GM18508 (cell line): ENCODE results near the gene PDIA6.

Experiments
- ATAC-seq: cut with Tn5 transposase; IDR thresholded peaks from one replicate; pipeline ENCODE4 v1.9.1; 2021; ENCODE audit warnings: moderate number of reproducible peaks; ENCODE audit not compliant: insufficient read depth, unreplicated experiment

The PDIA6 gene

GRCh38 chr2:10740226-10740625 lies 72.4 kb downstream of the PDIA6 start:
- ATAC-seq, result no peak

DNA sequence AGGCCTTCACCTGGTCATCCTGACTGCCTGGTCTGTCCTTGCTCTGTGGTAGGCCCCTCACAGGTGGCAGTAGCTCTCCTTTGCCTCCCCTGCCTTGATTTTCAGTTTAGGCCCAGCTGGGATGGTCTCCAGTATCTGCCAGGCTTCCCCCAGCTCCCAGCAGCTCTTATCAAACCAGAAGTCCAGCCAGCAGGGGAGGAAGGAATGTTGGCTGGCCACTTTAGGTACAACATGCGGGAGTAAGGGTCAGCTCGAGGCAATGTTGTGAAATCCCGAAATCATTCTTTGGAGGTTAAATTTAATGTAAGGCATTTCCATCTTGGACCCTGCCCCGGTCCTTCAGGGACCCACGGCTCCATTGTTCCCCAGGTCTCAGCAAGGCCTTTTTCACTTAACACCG lies 74.4 kb downstream of the PDIA6 start:
- no peak for ATAC-seq

- ATAC-seq, result no peak
Observed at GRCh38 chr2:10733980-10734379, 78.6 kb downstream of the PDIA6 start.

DNA sequence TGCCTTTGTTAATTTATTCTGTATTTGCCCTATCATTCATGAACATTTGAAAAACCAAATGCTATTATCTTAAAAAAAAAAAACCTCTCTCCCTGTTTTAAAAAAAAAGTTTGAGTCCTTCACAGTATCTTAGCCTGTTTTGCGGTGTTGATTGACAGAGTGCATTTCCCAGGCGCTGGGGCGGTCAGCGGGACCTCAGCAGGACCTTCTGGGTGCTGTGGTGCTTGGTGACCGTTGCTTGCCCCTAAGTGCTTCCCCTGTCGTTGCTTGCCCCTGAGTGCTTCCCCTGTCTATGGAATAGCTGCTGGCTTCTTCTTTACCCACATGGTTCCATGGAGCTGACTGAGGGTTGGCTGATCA lies 79.0 kb downstream of the PDIA6 start:
- no peak for ATAC-seq
